Stimulated activated CD4-positive, alpha-beta T cell treated with anti-CD3 and anti-CD28 coated beads, Interleukin-4, amount 100 ng/mL, for 4 hours (primary cell): ENCODE data around the gene EYS.
"Not testable (repeated sequence)": the region's sequence is repeated elsewhere in the genome, so short reads cannot be mapped to it uniquely, and the experiment has no call there.

Source experiments
- DNase-seq, 2 experiments: peaks; one replicate each; pipeline ENCODE4 v3.0.0-alpha.2; 2020

EYS gene

GRCh38 chr6:63745784-63746183 is 1961.2 kb downstream of the EYS start:
- no peak for DNase-seq

- DNase-seq: no peak
These were observed 1962.2 kb downstream of the EYS start for GRCh38 chr6:63744810-63745209.

DNA sequence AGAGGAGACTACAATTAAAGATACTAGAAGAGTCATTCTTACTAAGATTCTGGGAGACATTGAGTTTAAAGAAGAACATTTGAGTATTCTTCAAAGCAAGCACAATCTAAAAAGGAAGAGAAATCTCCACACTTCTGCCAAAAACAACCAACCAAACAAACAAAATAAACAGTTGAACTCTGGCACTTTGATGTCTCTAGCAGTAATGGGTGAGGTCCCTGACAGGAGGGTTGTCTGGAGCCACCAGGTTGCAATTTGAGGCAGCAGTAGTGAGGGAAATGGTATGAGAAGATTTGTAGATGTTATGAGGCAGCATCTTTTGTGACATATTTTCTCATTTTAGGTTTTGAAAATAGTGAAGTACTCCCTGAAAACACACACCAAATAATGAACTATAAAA is 1963.3 kb downstream of the EYS start:
- DNase-seq: no peak

DNA sequence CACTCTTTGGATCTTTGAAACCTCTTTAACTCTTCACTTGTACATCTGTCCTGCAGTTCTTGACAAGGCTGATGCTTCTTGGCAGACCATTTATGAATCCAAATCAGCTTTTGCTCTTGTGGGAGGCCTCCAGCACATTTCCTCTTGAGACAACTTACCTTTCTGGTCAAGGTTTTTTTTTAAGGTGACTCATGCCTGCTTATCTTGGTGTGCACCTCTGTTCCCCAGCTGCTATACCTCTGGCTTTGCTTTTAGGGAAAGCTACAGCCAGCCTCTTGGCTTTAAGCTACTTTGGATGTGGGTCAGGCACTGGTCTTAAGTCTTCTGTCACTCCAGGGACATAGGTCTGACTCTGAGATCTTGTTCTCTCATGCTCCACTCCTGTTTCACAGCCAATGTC is 1965.0 kb downstream of the EYS start:
- no peak for DNase-seq

GRCh38 chr6:63740709-63741108 is 1966.3 kb downstream of the EYS start:
- DNase-seq: no peak

DNA sequence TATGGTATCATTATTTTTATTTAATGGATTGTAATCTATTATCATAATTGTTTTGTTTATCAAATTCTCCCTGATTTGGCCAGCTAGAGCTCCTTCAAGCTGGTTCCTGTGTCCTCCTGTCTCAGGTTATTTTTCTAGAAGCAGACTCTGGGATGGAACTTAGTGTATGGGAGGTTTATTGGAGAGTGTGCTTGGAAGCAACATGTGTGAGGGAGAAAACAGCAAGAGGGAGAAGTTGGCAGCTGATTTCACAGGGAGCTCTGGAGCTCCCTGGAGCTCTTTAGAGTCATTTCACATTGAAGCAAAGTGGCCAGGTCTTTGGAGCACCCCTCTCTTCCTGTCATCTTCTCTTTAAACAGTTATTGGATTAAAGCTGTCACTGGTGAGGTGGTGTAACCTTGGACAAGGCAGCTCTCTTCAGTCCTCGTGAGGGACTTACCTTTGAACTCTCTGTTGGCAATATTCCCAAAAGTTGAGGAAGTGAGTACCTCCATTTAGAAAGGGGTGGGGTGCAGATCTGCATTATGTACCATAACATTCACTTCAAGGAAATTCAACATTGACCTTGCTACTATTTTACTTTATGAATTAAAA is 1967.8 kb downstream of the EYS start:
- no peak for DNase-seq

DNA sequence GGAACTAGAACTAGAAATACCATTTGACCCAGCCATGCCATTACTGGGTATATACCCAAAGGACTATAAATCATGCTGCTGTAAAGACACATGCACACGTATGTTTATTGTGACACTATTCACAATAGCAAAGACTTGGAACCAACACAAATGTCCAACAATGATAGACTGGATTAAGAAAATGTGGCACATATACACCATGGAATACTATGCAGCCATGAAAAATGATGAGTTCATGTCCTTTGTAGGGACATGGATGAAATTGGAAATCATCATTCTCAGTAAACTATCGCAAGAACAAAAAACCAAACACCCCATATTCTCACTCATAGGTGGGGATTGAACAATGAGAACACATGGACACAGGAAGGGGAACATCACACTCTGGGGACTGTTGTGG is 1968.8 kb downstream of the EYS start:
- not testable (repeated sequence) for DNase-seq

DNA sequence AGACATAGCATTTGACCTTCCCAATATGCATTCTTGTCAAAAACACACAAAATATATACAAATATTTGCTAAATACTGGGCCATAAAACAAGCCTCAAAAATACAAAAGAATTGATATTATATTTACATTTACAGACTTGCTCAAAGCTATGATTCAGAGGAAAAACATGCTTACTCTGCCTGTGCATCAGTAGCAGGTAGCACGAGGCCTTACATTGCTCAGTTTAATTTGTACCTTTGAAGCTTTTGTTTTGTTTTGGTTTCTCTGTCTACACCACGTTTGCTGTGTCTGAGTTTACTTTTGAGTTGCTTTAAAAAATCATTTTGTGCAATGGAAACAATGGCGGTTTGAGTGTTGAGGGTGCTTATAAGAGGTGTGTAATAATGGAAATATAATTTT is 1972.1 kb downstream of the EYS start:
- no peak for DNase-seq

GRCh38 chr6:63732336-63732735 is 1974.7 kb downstream of the EYS start:
- DNase-seq: no peak

DNA sequence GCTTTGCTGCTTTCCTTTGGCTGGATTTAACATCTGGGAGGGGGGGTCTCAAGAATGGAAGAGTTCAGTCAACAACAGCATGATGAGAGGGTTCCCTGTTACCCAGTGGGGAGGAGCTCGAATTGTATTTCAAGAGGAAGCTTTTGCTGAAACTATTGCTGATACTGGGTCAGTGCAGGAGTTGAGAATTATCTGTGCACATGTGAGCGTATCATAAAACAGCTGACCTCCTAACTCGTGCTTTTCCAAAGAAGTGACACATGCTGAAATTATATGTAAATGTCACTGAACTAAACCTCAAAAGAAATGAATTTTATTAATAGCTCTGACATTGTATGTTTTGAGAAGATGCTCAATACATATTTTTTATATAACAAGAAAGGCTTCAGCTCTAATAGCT is 1975.1 kb downstream of the EYS start:
- DNase-seq: no peak

- DNase-seq: no peak
These were observed 1976.7 kb downstream of the EYS start for GRCh38 chr6:63730311-63730710.

- DNase-seq: no peak
These were observed 1982.3 kb downstream of the EYS start for GRCh38 chr6:63724721-63725120.

DNA sequence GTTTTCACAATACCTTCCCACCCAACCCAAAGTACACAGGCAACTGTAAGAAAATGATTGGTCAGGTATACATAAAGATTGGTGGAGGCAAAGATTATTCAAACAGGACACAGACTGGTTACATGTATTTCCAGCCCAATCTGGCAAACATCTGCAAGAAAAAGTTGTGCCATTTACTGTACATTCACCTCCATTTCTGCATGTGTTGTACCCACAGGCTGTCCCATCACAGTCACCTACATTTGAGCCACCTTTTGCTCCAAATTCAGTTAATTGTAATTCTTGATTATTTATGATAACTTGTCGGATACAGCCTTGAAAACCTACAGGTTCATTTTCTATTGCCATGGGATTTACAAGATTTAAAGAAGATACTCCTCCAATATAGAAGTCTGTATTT is 1985.8 kb downstream of the EYS start:
- no peak for DNase-seq

DNA sequence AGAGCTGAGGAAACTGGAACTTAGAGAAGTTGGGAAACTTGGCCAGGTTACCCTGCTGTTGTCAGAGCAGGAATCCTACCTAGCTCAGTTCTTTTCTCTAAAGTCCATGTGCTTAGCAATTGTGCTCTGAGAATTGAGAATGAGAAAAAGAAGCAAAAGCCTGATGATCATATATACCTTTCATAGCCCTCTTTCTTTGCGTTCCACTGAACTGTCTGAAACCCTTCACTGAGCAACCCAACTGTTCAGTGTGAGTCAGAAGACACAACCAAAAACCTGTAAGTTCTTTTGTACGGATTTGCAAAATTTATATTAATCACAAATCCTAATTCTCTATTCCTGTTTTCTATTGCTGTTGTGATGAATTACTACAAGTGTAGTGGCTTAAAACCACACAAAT is 1990.9 kb downstream of the EYS start:
- DNase-seq: no peak

- no peak for DNase-seq
These were observed 1992.9 kb downstream of the EYS start for GRCh38 chr6:63714091-63714490.

GRCh38 chr6:63713332-63713731 is 1993.7 kb downstream of the EYS start:
- no peak for DNase-seq

GRCh38 chr6:63709148-63709547 is 1997.9 kb downstream of the EYS start:
- no peak for DNase-seq

- DNase-seq: no peak
These were observed 1998.4 kb downstream of the EYS start for GRCh38 chr6:63708631-63709030.

- no peak for DNase-seq
These were observed 2000.4 kb downstream of the EYS start for GRCh38 chr6:63706630-63707029.

DNA sequence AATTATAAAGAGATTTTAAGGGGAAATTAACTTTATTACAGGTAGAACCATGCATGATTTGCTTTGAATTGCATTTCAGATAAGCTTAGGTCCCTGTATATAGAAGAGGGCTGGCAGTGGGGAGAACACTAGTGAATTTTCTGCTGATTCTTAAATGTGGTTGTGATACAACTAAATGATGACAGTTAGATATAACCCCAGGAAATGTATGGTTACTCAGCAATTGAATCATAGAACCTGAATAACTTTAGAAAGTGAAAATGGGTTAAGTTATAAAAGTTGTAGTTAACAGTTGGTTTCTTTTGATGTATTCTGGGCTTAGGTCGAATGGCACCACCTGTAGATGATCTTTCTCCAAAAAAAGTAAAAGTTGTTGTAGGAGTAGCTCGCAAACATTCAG is 2001.3 kb downstream of the EYS start:
- no peak for DNase-seq

- DNase-seq: no peak
These were observed 2016.8 kb downstream of the EYS start for GRCh38 chr6:63690221-63690620.

DNA sequence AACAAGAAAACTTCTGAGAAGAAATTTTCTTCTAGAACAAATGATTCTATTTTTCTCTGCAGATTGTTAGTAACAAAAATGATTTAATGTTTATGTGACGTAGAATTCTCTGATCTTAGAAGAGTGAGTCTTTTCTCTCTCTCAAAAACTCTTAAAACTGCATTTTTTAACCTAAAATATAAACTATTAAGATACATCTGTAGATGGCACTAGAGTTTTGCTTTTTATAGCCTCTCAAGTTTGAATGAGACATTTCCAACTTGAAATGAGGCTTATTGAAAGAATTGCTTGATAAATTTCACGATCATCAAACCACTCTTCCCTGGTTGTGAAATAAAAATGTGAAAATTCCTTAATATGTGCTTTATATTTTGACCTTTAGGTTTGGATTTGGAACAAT is 2017.6 kb downstream of the EYS start:
- no peak for DNase-seq

DNA sequence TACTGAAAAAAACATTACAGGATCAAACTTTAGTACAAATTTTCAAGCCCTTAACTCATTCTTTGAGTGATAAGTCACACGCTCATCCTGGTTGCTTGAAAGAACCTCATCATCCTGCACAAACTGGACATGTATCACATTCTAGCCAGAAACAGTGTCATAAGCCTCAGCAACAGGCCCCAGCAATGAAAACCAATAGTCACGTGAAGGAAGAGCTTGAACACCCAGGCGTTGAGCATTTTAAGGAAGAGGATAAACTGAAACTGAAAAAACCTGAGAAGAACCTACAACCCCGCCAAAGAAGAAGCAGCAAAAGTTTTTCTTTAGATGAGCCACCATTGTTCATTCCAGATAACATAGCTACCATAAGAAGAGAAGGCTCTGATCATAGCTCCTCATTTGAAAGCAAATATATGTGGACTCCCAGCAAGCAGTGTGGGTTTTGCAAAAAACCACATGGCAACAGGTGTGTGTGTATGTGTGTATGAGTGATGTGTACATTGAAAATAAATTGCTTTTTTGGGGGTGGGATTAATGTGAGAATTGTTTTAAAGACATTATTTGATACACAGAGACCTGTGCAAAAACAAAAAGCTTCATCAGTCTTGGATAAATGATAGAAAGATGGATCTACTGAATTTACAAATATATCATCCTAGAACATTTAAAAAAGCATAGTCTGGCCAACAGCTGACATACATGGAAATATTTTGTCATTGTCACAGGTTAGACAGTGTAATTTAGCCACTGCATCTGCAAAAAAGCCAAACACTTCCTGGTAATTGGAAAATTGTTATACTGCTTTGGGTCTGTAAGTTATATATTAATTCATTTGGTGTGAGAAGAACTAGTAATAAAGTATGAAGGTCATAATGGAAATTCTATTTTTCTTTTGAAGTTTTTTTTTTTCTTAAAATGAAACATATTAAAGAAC is 2021.3 kb downstream of the EYS start:
- DNase-seq: no peak

GRCh38 chr6:63683071-63683603 is 2023.9 kb downstream of the EYS start:
- DNase-seq: no peak
